GM19455 (cell line): Measurements from ENCODE around the gene C3orf49.
A peak's percentile ranks its signal among the peaks of the same experiment; 100 is the strongest.

ENCODE experiments used
- ATAC-seq: cut with Tn5 transposase; IDR thresholded peaks from one replicate; pipeline ENCODE4 v1.9.1; 2021; ENCODE audit not compliant: unreplicated experiment

The C3orf49 gene

GRCh38 chr3:63849175-63849574 is 30.1 kb downstream of the C3orf49 start:
- no peak for ATAC-seq

GRCh38 chr3:63851287-63851686 is 32.2 kb downstream of the C3orf49 start:
- no peak for ATAC-seq

- ATAC-seq, result no peak
Observed at GRCh38 chr3:63853106-63853505, 34.0 kb downstream of the C3orf49 start.

- ATAC-seq, result no peak
Observed at GRCh38 chr3:63855333-63855940, 36.3 kb downstream of the C3orf49 start.

GRCh38 chr3:63857311-63857710 is 38.2 kb downstream of the C3orf49 start:
- no peak for ATAC-seq

GRCh38 chr3:63860776-63861175 is 41.7 kb downstream of the C3orf49 start:
- ATAC-seq, result no peak

- ATAC-seq, result no peak
Observed at GRCh38 chr3:63861306-63861705, 42.2 kb downstream of the C3orf49 start.

GRCh38 chr3:63862804-63863149 is 43.7 kb downstream of the C3orf49 start:
- peak; percentile 0 for ATAC-seq

- peak; percentile 78 for ATAC-seq
Observed at GRCh38 chr3:63863150-63864007, 44.3 kb downstream of the C3orf49 start, which contains the start of the genes ATXN7 and THOC7. Gene ATXN7 (plus strand): TSS chr3:63863867. CDS start chr3:63912599, 48,732 bp downstream. Gene THOC7 (minus strand): TSS chr3:63863805. CDS start chr3:63863790, 15 bp downstream.

- ATAC-seq, result peak; percentile 42
Observed at GRCh38 chr3:63864008-63864964, 45.2 kb downstream of the C3orf49 start.

- no peak for ATAC-seq
Observed at GRCh38 chr3:63864965-63865327, 45.8 kb downstream of the C3orf49 start.

GRCh38 chr3:63867225-63867624 is 48.1 kb downstream of the C3orf49 start:
- no peak for ATAC-seq

- ATAC-seq, result no peak
Observed at GRCh38 chr3:63869940-63870614, 51.0 kb downstream of the C3orf49 start.

GRCh38 chr3:63870615-63871005 is 51.5 kb downstream of the C3orf49 start:
- ATAC-seq, result no peak

- no peak for ATAC-seq
Observed at GRCh38 chr3:63872135-63872924, 53.2 kb downstream of the C3orf49 start.

- no peak for ATAC-seq
Observed at GRCh38 chr3:63874769-63875168, 55.7 kb downstream of the C3orf49 start.

- no peak for ATAC-seq
Observed at GRCh38 chr3:63875510-63875909, 56.4 kb downstream of the C3orf49 start.

GRCh38 chr3:63876260-63876659 is 57.2 kb downstream of the C3orf49 start:
- ATAC-seq, result no peak

- ATAC-seq, result no peak
Observed at GRCh38 chr3:63877737-63878393, 58.8 kb downstream of the C3orf49 start.
